MG63 (cell line): ENCODE data around the gene KRT80. TPM values are rescaled to one million over a fixed set of nuclear protein-coding genes. Genes with fewer than 3 reads are reported as not detected.
A peak's percentile ranks its signal among the peaks of the same experiment; 100 is the strongest.

Source experiments
- DNase-seq: peaks from one replicate; pipeline ENCODE4 v3.0.0-alpha.2; 2020
- H3K27me3 ChIP-seq: fragments of 250-450 bp; sonication (Bioruptor Pico); 2 replicates; pipeline ENCODE4 v1.5.1; 2020; ENCODE audit warnings: mild to moderate bottlenecking, moderate library complexity
- H3K36me3 ChIP-seq: fragments of 250-450 bp; sonication (Bioruptor Pico); 2 replicates; pipeline ENCODE4 v1.5.1; 2020; ENCODE audit warnings: mild to moderate bottlenecking, moderate library complexity
- H3K4me3 ChIP-seq: fragments of 250-450 bp; sonication (Bioruptor Pico); 2 replicates; pipeline ENCODE4 v1.5.1; 2020; ENCODE audit warnings: mild to moderate bottlenecking, moderate library complexity
- H3K9me3 ChIP-seq: fragments of 250-450 bp; sonication (Bioruptor Pico); 2 replicates; pipeline ENCODE4 v1.5.1; 2020; ENCODE audit warnings: mild to moderate bottlenecking, moderate library complexity
- total RNA-seq: library from RNA; depleted of rRNA; stranded (reverse); fragments of >200 nt; shearing (Covaris generic); gene quantifications from 2 replicates; pipeline ENCODE4 v1.2.3, GENCODE V29; 2014; ENCODE audit warnings: low replicate concordance

Gene KRT80
- total RNA-seq, 1 experiment from 2014 or later = 18.2 TPM

- Histone ChIP-seq H3K36me3 (no peaks in the 10 kb centered on the region), H3K9me3 (no peaks in the 10 kb centered on the region), H3K4me3 (no peak overlapping the region), H3K27me3 (no peaks in the 10 kb centered on the region)
- peak; percentile 31 for DNase-seq
These were observed 25.4 kb upstream of the KRT80 start for GRCh38 chr12:52217223-52217622.

- H3K27me3 ChIP-seq = no peaks in the 10 kb centered on the region
- H3K4me3 ChIP-seq = no peak overlapping the region
- H3K9me3 ChIP-seq = no peaks in the 10 kb centered on the region
- peak; percentile 36 for DNase-seq
- no peaks in the 10 kb centered on the region for H3K36me3 ChIP-seq
These were observed 25.0 kb upstream of the KRT80 start for GRCh38 chr12:52216807-52217206.

- H3K4me3 ChIP-seq = no peak overlapping the region
- no peaks in the 10 kb centered on the region for H3K27me3 ChIP-seq
- no peaks in the 10 kb centered on the region for H3K9me3 ChIP-seq
- H3K36me3 ChIP-seq = no peaks in the 10 kb centered on the region
- DNase-seq = no peak
These were observed 24.3 kb upstream of the KRT80 start for GRCh38 chr12:52216100-52216499.

- DNase-seq = peak; percentile 91
- H3K9me3 ChIP-seq = no peaks in the 10 kb centered on the region
These were observed 23.8 kb upstream of the KRT80 start for GRCh38 chr12:52215587-52216031.

GRCh38 chr12:52214421-52214802 lies 22.6 kb upstream of the KRT80 start:
- H3K9me3 ChIP-seq = no peaks in the 10 kb centered on the region
- H3K36me3 ChIP-seq = no peaks in the 10 kb centered on the region

More at GRCh38 chr12:52215587-52216031, 23.8 kb upstream of the KRT80 start:
- Histone ChIP-seq H3K4me3 (no peak overlapping the region), H3K27me3 (no peaks in the 10 kb centered on the region), H3K36me3 (no peaks in the 10 kb centered on the region)

GRCh38 chr12:52213564-52214420 lies 22.0 kb upstream of the KRT80 start:
- Histone ChIP-seq H3K27me3 (no peaks in the 10 kb centered on the region), H3K36me3 (no peaks in the 10 kb centered on the region), H3K9me3 (no peaks in the 10 kb centered on the region)

More at GRCh38 chr12:52214421-52214802, 22.6 kb upstream of the KRT80 start:
- H3K4me3 ChIP-seq = no peak overlapping the region
- H3K27me3 ChIP-seq = no peaks in the 10 kb centered on the region
- no peak for DNase-seq

GRCh38 chr12:52212701-52213563 lies 21.1 kb upstream of the KRT80 start:
- Histone ChIP-seq H3K9me3 (no peaks in the 10 kb centered on the region), H3K4me3 (no peak overlapping the region), H3K27me3 (no peaks in the 10 kb centered on the region), H3K36me3 (no peaks in the 10 kb centered on the region)
- DNase-seq = no peak

More at GRCh38 chr12:52213564-52214420, 22.0 kb upstream of the KRT80 start:
- H3K4me3 ChIP-seq = no peak overlapping the region
- peak; percentile 70 for DNase-seq

GRCh38 chr12:52211716-52212585 lies 20.1 kb upstream of the KRT80 start:
- DNase-seq = no peak
- H3K27me3 ChIP-seq = no peaks in the 10 kb centered on the region
- no peaks in the 10 kb centered on the region for H3K36me3 ChIP-seq
- no peaks in the 10 kb centered on the region for H3K9me3 ChIP-seq
- H3K4me3 ChIP-seq = no peak overlapping the region

- no peaks in the 10 kb centered on the region for H3K27me3 ChIP-seq
- no peak overlapping the region for H3K4me3 ChIP-seq
- H3K9me3 ChIP-seq = no peaks in the 10 kb centered on the region
- no peak for DNase-seq
- H3K36me3 ChIP-seq = no peaks in the 10 kb centered on the region
These were observed 19.3 kb upstream of the KRT80 start for GRCh38 chr12:52210925-52211650.

GRCh38 chr12:52210186-52210924 lies 18.5 kb upstream of the KRT80 start:
- Histone ChIP-seq H3K9me3 (no peaks in the 10 kb centered on the region), H3K4me3 (no peak overlapping the region), H3K36me3 (no peaks in the 10 kb centered on the region), H3K27me3 (no peaks in the 10 kb centered on the region)
- DNase-seq = peak; percentile 69

- Histone ChIP-seq H3K4me3 (no peak overlapping the region), H3K9me3 (no peaks in the 10 kb centered on the region), H3K27me3 (no peaks in the 10 kb centered on the region), H3K36me3 (no peaks in the 10 kb centered on the region)
- no peak for DNase-seq
These were observed 17.5 kb upstream of the KRT80 start for GRCh38 chr12:52209321-52209720.

GRCh38 chr12:52208424-52209165 lies 16.8 kb upstream of the KRT80 start:
- DNase-seq = no peak
- Histone ChIP-seq H3K4me3 (no peak overlapping the region), H3K36me3 (no peaks in the 10 kb centered on the region), H3K27me3 (no peaks in the 10 kb centered on the region), H3K9me3 (no peaks in the 10 kb centered on the region)

- H3K9me3 ChIP-seq = no peaks in the 10 kb centered on the region
These were observed 16.1 kb upstream of the KRT80 start for GRCh38 chr12:52207895-52208294.

GRCh38 chr12:52207106-52207505 lies 15.3 kb upstream of the KRT80 start:
- no peak for DNase-seq
- no peak overlapping the region for H3K4me3 ChIP-seq
- no peaks in the 10 kb centered on the region for H3K36me3 ChIP-seq
- H3K27me3 ChIP-seq = no peaks in the 10 kb centered on the region
- H3K9me3 ChIP-seq = no peaks in the 10 kb centered on the region

More at GRCh38 chr12:52207895-52208294, 16.1 kb upstream of the KRT80 start:
- no peak overlapping the region for H3K4me3 ChIP-seq
- H3K27me3 ChIP-seq = no peaks in the 10 kb centered on the region
- peak; percentile 92 for DNase-seq
- H3K36me3 ChIP-seq = no peaks in the 10 kb centered on the region
